HCT116 (cell line): ENCODE measurements around the gene PAQR7. TPM values are rescaled to one million over a fixed set of nuclear protein-coding genes. Genes with fewer than 3 reads are reported as not detected.

Source experiments
- ATAC-seq: fragments of 200-7000 bp; cut with Tn5 transposase; 2 replicates; pipeline ENCODE4 v1.9.1; 2020; ENCODE audit warnings: mild to moderate bottlenecking, moderate library complexity
- BruUV-seq: library from RNA; stranded (reverse); fragments of 400-500 nt; replicated peaks from 2 replicates; lab custom pipeline; 2021; lab: Mats Ljungman, UMichigan
- CTCF ChIA-PET: fragments of 300-600 bp; sonication (Branson Sonifier 250); formaldehyde crosslinking; loops from one replicate; lab custom pipeline; 2021; ENCODE audit warnings: antibody characterized with exemption; lab: Charles Lee
- POLR2A ChIA-PET: fragments of 300-600, 350-600 bp; sonication (Branson Sonifier 250); formaldehyde crosslinking; loops from one replicate; lab custom pipeline; 2021; ENCODE audit warnings: antibody characterized with exemption; lab: Charles Lee
- RAD21 ChIA-PET, 2 experiments: fragments of 300-600 bp; sonication (Branson Sonifier 250); formaldehyde crosslinking; loops; one replicate each; lab custom pipeline; 2023; ENCODE audit warnings: low total read pairs in 2 of 2; ENCODE audit not compliant: uncharacterized antibody in 2 of 2, unreplicated experiment in 2 of 2, low non-redundant PET in 1 of 2; lab: Charles Lee
- DNase-seq: peaks from one replicate; pipeline ENCODE4 v3.0.0-alpha.2; 2010; ENCODE audit warnings: low read depth, low spot score
- H2AFZ ChIP-seq: fragments of 200-600 bp; shearing (Covaris generic), sonication (generic); 2 replicates; pipeline ENCODE4 v1.6.1; 2017; ENCODE audit warnings: low read depth, mixed run types, mixed read lengths, antibody characterized with exemption, low read length; ENCODE audit not compliant: poor library complexity, severe bottlenecking
- H3K27ac ChIP-seq: 2 replicates; pipeline ENCODE4 v1.5.1; 2012; ENCODE audit warnings: low read depth, low read length
- H3K27me3 ChIP-seq: fragments of 200-600 bp; sonication (generic); 2 replicates; pipeline ENCODE4 v1.6.1; 2016; ENCODE audit warnings: mixed run types, low read length, mixed read lengths; ENCODE audit not compliant: insufficient read depth
- H3K36me3 ChIP-seq, 2 experiments: fragments of 200-500 bp in 1 of 2; fragments of 200-600 bp in 1 of 2; sonication (Bioruptor generic) in 1 of 2; sonication (generic) in 1 of 2; 2 replicates each; pipeline versions ENCODE4 v1.5.1 to v1.6.1; 2014 to 2016; ENCODE audit warnings: low read length in 2 of 2, inconsistent platforms in 1 of 2, mixed read lengths in 1 of 2, mixed run types in 1 of 2; ENCODE audit not compliant: insufficient read depth in 2 of 2, control insufficient read depth in 1 of 2
- H3K4me1 ChIP-seq, 2 experiments: fragments of 200-600 bp in 1 of 2; sonication (generic) in 1 of 2; 2 replicates each; pipeline versions ENCODE4 v1.5.1 to v1.6.1; 2012 to 2017; ENCODE audit warnings: low read length in 2 of 2, inconsistent platforms in 1 of 2, mild to moderate bottlenecking in 1 of 2, mixed read lengths in 1 of 2, mixed run types in 1 of 2, moderate library complexity in 1 of 2; ENCODE audit not compliant: insufficient read depth in 2 of 2, control insufficient read depth in 1 of 2
- H3K4me2 ChIP-seq: fragments of 200-600 bp; sonication (generic); 2 replicates; pipeline ENCODE4 v1.6.1; 2017; ENCODE audit warnings: mixed run types, low read length, mixed read lengths
- H3K4me3 ChIP-seq, 2 experiments: fragments of 200-600 bp in 1 of 2; sonication (generic) in 1 of 2; replicated peaks in 1 of 2; 2 replicates each; pipeline ENCODE4 v1.5.1; 2011 to 2016; ENCODE audit warnings: low read length in 2 of 2, control low read depth in 1 of 2, low read depth in 1 of 2, mild to moderate bottlenecking in 1 of 2, mixed read lengths in 1 of 2, mixed run types in 1 of 2
- H3K79me2 ChIP-seq: fragments of 200-600 bp; sonication (generic); 2 replicates; pipeline ENCODE4 v1.6.1; 2017; ENCODE audit warnings: mild to moderate bottlenecking, mixed run types, low read length, moderate library complexity, mixed read lengths; ENCODE audit not compliant: insufficient read depth
- H3K9ac ChIP-seq: fragments of 200-600 bp; sonication (generic); 2 replicates; pipeline ENCODE4 v1.6.1; 2016; ENCODE audit warnings: low read length, mixed read lengths
- H3K9me2 ChIP-seq: fragments of 200-600 bp; sonication (generic), shearing (Covaris generic); 2 replicates; pipeline ENCODE4 v1.6.1; 2017; ENCODE audit warnings: mixed run types, mild to moderate bottlenecking, moderate library complexity; ENCODE audit not compliant: insufficient read depth
- H3K9me3 ChIP-seq, 2 experiments: fragments of 200-500 bp in 1 of 2; fragments of 200-600 bp in 1 of 2; sonication (Bioruptor generic) in 1 of 2; sonication (generic) in 1 of 2; 2 replicates each; pipeline ENCODE4 v1.6.1; 2014 to 2017; ENCODE audit warnings: low read length in 2 of 2, mixed read lengths in 2 of 2, inconsistent platforms in 1 of 2, low read depth in 1 of 2, mild to moderate bottlenecking in 1 of 2, mixed run types in 1 of 2, moderate library complexity in 1 of 2; ENCODE audit not compliant: control insufficient read depth in 1 of 2, insufficient read depth in 1 of 2
- H4K20me1 ChIP-seq: fragments of 200-600 bp; sonication (generic), shearing (Covaris generic); 2 replicates; pipeline ENCODE4 v1.6.1; 2017; ENCODE audit warnings: mixed run types, mild to moderate bottlenecking, moderate library complexity; ENCODE audit not compliant: insufficient read depth
- CBX3 ChIP-seq: IDR thresholded peaks from 2 replicates; pipeline ENCODE4 v1.6.1; 2012; ENCODE audit warnings: low read depth
- EZH2 ChIP-seq: fragments of 200-600 bp; sonication (generic); IDR thresholded peaks from 2 replicates; pipeline ENCODE4 v1.6.1; 2017; ENCODE audit warnings: antibody characterized with exemption, mixed run types
- SP1 ChIP-seq: IDR thresholded peaks from 2 replicates; pipeline ENCODE4 v1.6.1; 2012; ENCODE audit warnings: low read depth
- ZBTB33 ChIP-seq: IDR thresholded peaks from 2 replicates; pipeline ENCODE4 v1.6.1; 2011; ENCODE audit warnings: mild to moderate bottlenecking, low read length, moderate library complexity; ENCODE audit not compliant: insufficient replicate concordance; ENCODE audit errors: extremely low read depth
- intact Hi-C: fragments of 100-400 bp; cut with micrococcal nuclease; formaldehyde crosslinking; loops from 2 replicates; pipeline ENCODE4 v1.10.0; 2022
- total RNA-seq: library from RNA; stranded (reverse); gene quantifications from one replicate; pipeline ENCODE4 v1.2.1, GENCODE V29; 2021; ENCODE audit not compliant: unreplicated experiment
- TF ChIP-seq, protein P1 (sequence below): IDR thresholded peaks from 2 replicates; pipeline ENCODE4 v1.6.1; 2012

Gene PAQR7
- total RNA-seq, 1 experiment from 2014 or later = 13.1 TPM

DNA sequence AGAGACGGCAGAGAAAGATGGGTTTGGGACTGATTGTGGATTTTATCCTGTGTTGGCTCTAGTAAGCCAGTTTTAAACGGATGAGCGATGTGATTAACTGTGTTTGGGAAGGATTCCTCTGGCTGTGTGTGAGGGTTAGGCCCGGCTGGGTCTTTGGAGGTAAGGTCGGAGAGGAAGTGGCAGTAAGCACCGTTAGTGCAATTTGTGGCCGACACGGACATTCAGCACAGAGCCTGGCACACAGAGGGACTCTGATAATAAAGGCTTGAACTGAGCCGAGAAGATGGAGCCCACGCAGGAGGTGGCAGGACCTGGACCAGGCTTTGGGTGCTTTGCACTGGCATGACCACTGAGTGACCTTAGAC lies 54.4 kb downstream of the PAQR7 start:
- no peak overlapping the region for H2AFZ ChIP-seq
- H3K9me3 ChIP-seq = no peaks in the 10 kb centered on the region
- peak overlapping the region; percentile 90 to 92 for H3K4me3 ChIP-seq
- ATAC-seq (no peak), DNase-seq (no peak)
- peaks cover 33% of the 10 kb centered on the region; the same call in 1 of the 2 replicates for H3K79me2 ChIP-seq
- CTCF ChIA-PET = no interaction called here
- H4K20me1 ChIP-seq = no peaks in the 10 kb centered on the region
- TF ChIP-seq SP1 (no peak), CBX3 (no peak), EZH2 (no peak), ZBTB33 (no peak)
- TF ChIP-seq, protein P1, sequence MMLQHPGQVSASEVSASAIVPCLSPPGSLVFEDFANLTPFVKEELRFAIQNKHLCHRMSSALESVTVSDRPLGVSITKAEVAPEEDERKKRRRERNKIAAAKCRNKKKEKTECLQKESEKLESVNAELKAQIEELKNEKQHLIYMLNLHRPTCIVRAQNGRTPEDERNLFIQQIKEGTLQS = no peak
- no peaks in the 10 kb centered on the region for H3K36me3 ChIP-seq
- peak overlapping the region; percentile 30 for H3K27ac ChIP-seq
- no peaks in the 10 kb centered on the region for H3K27me3 ChIP-seq
- BruUV-seq = TSS peak; percentile 27
- intact Hi-C loops = no loop called here
- POLR2A ChIA-PET = no interaction called here
- H3K4me2 ChIP-seq = peak overlapping the region; percentile 91
- H3K9ac ChIP-seq = peak overlapping the region; percentile 86
- H3K9me2 ChIP-seq = no peaks in the 10 kb centered on the region
- peaks cover 18 to 33% of the 10 kb centered on the region in 2 experiments; a peak in 3 of 4 replicates for H3K4me1 ChIP-seq
- RAD21 ChIA-PET = no interaction called here
